GM23338 (cell line): Measurements from ENCODE around the gene SUCLG2. TPM values are rescaled to one million over a fixed set of nuclear protein-coding genes. Genes with fewer than 3 reads are reported as not detected.

Experiments used
- ATAC-seq: fragments of 200-7000 bp; cut with Tn5 transposase; 3 replicates; pipeline ENCODE4 v1.9.1; 2020
- DNase-seq: peaks from one replicate; pipeline ENCODE4 v3.0.0-alpha.2; 2015; ENCODE audit warnings: low spot score
- H2AFZ ChIP-seq: fragments of 200-600 bp; sonication (generic); 2 replicates; pipeline ENCODE4 v1.8.0; 2016; ENCODE audit warnings: antibody characterized with exemption, mild to moderate bottlenecking, moderate library complexity
- H3F3A ChIP-seq: fragments of 200-600 bp; sonication (generic); replicated peaks from 2 replicates; pipeline ENCODE4 v1.8.0; 2017; ENCODE audit warnings: antibody characterized with exemption, mixed run types, low read depth
- H3K27ac ChIP-seq: fragments of 200-600 bp; sonication (generic); 2 replicates; pipeline ENCODE4 v1.6.1; 2016; ENCODE audit warnings: low read depth
- H3K27me3 ChIP-seq: fragments of 200-600 bp; sonication (generic); 2 replicates; pipeline ENCODE4 v1.8.0; 2016; ENCODE audit warnings: mild to moderate bottlenecking, mixed run types, moderate library complexity; ENCODE audit not compliant: insufficient read depth
- H3K36me3 ChIP-seq: fragments of 200-600 bp; sonication (generic); 2 replicates; pipeline ENCODE4 v1.8.0; 2016; ENCODE audit warnings: mild to moderate bottlenecking; ENCODE audit not compliant: insufficient read depth
- H3K4me1 ChIP-seq: fragments of 200-600 bp; sonication (generic); 2 replicates; pipeline ENCODE4 v1.8.0; 2016; ENCODE audit warnings: mild to moderate bottlenecking, moderate library complexity; ENCODE audit not compliant: insufficient read depth
- H3K4me2 ChIP-seq: fragments of 200-600 bp; sonication (generic); 2 replicates; pipeline ENCODE4 v1.7.1; 2017; ENCODE audit warnings: mixed run types
- H3K4me3 ChIP-seq: fragments of 200-600 bp; sonication (generic); 2 replicates; pipeline ENCODE4 v1.6.1; 2016; ENCODE audit warnings: mixed run types
- H3K79me2 ChIP-seq: fragments of 200-600 bp; sonication (generic); replicated peaks from 2 replicates; pipeline ENCODE4 v1.8.0; 2017; ENCODE audit warnings: mild to moderate bottlenecking; ENCODE audit not compliant: insufficient read depth
- H3K9me2 ChIP-seq: fragments of 200-600 bp; sonication (generic); 2 replicates; pipeline ENCODE4 v1.8.0; 2017; ENCODE audit not compliant: insufficient read depth
- H4K20me1 ChIP-seq: fragments of 200-600 bp; sonication (generic); replicated peaks from 2 replicates; pipeline ENCODE4 v1.8.0; 2017; ENCODE audit warnings: mild to moderate bottlenecking; ENCODE audit not compliant: insufficient read depth
- H3K27ac Mint-ChIP-seq: 2 replicates; pipeline ENCODE4 v1.8.0; 2020; ENCODE audit warnings: inconsistent platforms, mild to moderate bottlenecking, moderate library complexity, mixed read lengths
- H3K27me3 Mint-ChIP-seq: 3 replicates; pipeline ENCODE4 v1.8.0; 2022; ENCODE audit warnings: low read depth, mild to moderate bottlenecking, moderate library complexity, mixed read lengths, inconsistent platforms; ENCODE audit not compliant: insufficient read depth, poor library complexity
- H3K36me3 Mint-ChIP-seq: 3 replicates; pipeline ENCODE4 v1.8.0; 2021; ENCODE audit warnings: low read depth, mild to moderate bottlenecking, inconsistent platforms, moderate library complexity, mixed read lengths
- H3K4me1 Mint-ChIP-seq: 3 replicates; pipeline ENCODE4 v1.8.0; 2020; ENCODE audit warnings: mild to moderate bottlenecking, inconsistent platforms, mixed read lengths
- H3K4me3 Mint-ChIP-seq: 3 replicates; pipeline ENCODE4 v1.8.0; 2021; ENCODE audit warnings: moderate library complexity, mild to moderate bottlenecking, inconsistent platforms, mixed read lengths
- H3K9me3 Mint-ChIP-seq: 3 replicates; pipeline ENCODE4 v1.8.0; 2020; ENCODE audit warnings: moderate library complexity, mild to moderate bottlenecking, inconsistent platforms, mixed read lengths
- EZH2 ChIP-seq: fragments of 200-600 bp; sonication (generic); IDR thresholded peaks from one replicate; pipeline ENCODE4 v1.8.0; 2017; ENCODE audit warnings: antibody characterized with exemption, mild to moderate bottlenecking, low read depth; ENCODE audit not compliant: unreplicated experiment
- JUNB ChIP-seq: IDR thresholded peaks from one replicate; pipeline ENCODE4 v1.6.1; 2016; ENCODE audit warnings: antibody characterized with exemption; ENCODE audit not compliant: unreplicated experiment
- STAT1 ChIP-seq: IDR thresholded peaks from one replicate; pipeline ENCODE4 v1.6.1; 2016; ENCODE audit warnings: antibody characterized with exemption; ENCODE audit not compliant: unreplicated experiment
- ZNF114 ChIP-seq: fragments of 250-450 bp; sonication (Bioruptor Pico); IDR thresholded peaks from 2 replicates; pipeline ENCODE4 v1.5.0; 2020; ENCODE audit warnings: mild to moderate bottlenecking, moderate library complexity
- ZNF331 ChIP-seq: fragments of 250-450 bp; sonication (Bioruptor Pico); IDR thresholded peaks from 2 replicates; pipeline ENCODE4 v1.5.0; 2020; ENCODE audit warnings: low read depth, mild to moderate bottlenecking, moderate library complexity
- polyA plus RNA-seq: library from polyadenylated mRNA; unstranded; fragments of >200 nt; fragmentation: Nextera tagmentation; extraction: Ambion mirVana; gene quantifications from 2 replicates; pipeline ENCODE4 v1.2.1, GENCODE V29; 2016
- total RNA-seq: library from RNA; depleted of rRNA; stranded (reverse); fragments of >200 nt; shearing (Covaris generic); gene quantifications from 2 replicates; pipeline ENCODE4 v1.2.3, GENCODE V29; 2014
- TF ChIP-seq, protein P1 (sequence below): fragments of 250-450 bp; sonication (Bioruptor Pico); IDR thresholded peaks from 2 replicates; pipeline ENCODE4 v1.5.0; 2020; ENCODE audit warnings: mild to moderate bottlenecking, moderate library complexity
- TF ChIP-seq, protein P2 (sequence below), 2 experiments: fragments of 200-600 bp in 1 of 2; sonication (generic) in 1 of 2; conservative IDR thresholded peaks; 2 replicates each; pipeline versions ENCODE4 v1.5.1 to v1.6.1; 2016 to 2017; ENCODE audit warnings: antibody characterized with exemption in 2 of 2, low read depth in 2 of 2, mild to moderate bottlenecking in 2 of 2, moderate library complexity in 1 of 2

SUCLG2 gene
- total and polyA plus RNA-seq, 2 experiments from 2014 or later = 29.3 to 39.0 TPM

DNA sequence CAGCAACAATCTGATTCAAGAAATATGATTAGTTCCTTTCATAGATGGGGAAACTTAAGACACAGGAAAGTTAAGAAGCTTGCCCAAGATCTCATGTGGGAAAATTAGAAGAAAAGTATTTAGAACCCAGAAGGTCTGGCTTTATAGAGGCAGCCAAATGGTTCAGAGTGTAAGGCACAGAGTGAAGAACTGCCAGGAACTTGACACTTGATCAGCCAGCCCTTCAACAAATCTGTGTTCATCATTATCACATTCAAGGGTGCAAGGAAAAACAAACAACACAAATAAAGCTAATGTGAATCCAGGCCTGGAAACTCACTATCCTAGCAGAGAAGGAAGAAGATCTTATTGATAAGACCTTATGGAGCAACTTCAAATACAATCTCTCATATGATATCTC lies 62.4 kb downstream of the SUCLG2 start:
- Mint-ChIP-seq H3K4me3 (no peak overlapping the region), H3K27me3 (no peaks in the 10 kb centered on the region), H3K9me3 (no peaks in the 10 kb centered on the region), H3K27ac (no peak overlapping the region), H3K36me3 (peaks cover 23% of the 10 kb centered on the region), H3K4me1 (peaks cover 6% of the 10 kb centered on the region; the same call in 1 of the 3 replicates)
- Histone ChIP-seq H3K4me1 (no peaks in the 10 kb centered on the region), H3K27ac (no peak overlapping the region), H3F3A (no peaks in the 10 kb centered on the region), H3K4me2 (no peak overlapping the region), H3K9me2 (no peaks in the 10 kb centered on the region), H3K27me3 (no peaks in the 10 kb centered on the region), H2AFZ (no peak overlapping the region), H3K36me3 (no peaks in the 10 kb centered on the region), H4K20me1 (no peaks in the 10 kb centered on the region), H3K79me2 (0 out of 2 replicates have a peak, but pooled peaks cover 7% of the 10 kb centered on the region), H3K4me3 (no peak overlapping the region)
- TF ChIP-seq, protein P1, sequence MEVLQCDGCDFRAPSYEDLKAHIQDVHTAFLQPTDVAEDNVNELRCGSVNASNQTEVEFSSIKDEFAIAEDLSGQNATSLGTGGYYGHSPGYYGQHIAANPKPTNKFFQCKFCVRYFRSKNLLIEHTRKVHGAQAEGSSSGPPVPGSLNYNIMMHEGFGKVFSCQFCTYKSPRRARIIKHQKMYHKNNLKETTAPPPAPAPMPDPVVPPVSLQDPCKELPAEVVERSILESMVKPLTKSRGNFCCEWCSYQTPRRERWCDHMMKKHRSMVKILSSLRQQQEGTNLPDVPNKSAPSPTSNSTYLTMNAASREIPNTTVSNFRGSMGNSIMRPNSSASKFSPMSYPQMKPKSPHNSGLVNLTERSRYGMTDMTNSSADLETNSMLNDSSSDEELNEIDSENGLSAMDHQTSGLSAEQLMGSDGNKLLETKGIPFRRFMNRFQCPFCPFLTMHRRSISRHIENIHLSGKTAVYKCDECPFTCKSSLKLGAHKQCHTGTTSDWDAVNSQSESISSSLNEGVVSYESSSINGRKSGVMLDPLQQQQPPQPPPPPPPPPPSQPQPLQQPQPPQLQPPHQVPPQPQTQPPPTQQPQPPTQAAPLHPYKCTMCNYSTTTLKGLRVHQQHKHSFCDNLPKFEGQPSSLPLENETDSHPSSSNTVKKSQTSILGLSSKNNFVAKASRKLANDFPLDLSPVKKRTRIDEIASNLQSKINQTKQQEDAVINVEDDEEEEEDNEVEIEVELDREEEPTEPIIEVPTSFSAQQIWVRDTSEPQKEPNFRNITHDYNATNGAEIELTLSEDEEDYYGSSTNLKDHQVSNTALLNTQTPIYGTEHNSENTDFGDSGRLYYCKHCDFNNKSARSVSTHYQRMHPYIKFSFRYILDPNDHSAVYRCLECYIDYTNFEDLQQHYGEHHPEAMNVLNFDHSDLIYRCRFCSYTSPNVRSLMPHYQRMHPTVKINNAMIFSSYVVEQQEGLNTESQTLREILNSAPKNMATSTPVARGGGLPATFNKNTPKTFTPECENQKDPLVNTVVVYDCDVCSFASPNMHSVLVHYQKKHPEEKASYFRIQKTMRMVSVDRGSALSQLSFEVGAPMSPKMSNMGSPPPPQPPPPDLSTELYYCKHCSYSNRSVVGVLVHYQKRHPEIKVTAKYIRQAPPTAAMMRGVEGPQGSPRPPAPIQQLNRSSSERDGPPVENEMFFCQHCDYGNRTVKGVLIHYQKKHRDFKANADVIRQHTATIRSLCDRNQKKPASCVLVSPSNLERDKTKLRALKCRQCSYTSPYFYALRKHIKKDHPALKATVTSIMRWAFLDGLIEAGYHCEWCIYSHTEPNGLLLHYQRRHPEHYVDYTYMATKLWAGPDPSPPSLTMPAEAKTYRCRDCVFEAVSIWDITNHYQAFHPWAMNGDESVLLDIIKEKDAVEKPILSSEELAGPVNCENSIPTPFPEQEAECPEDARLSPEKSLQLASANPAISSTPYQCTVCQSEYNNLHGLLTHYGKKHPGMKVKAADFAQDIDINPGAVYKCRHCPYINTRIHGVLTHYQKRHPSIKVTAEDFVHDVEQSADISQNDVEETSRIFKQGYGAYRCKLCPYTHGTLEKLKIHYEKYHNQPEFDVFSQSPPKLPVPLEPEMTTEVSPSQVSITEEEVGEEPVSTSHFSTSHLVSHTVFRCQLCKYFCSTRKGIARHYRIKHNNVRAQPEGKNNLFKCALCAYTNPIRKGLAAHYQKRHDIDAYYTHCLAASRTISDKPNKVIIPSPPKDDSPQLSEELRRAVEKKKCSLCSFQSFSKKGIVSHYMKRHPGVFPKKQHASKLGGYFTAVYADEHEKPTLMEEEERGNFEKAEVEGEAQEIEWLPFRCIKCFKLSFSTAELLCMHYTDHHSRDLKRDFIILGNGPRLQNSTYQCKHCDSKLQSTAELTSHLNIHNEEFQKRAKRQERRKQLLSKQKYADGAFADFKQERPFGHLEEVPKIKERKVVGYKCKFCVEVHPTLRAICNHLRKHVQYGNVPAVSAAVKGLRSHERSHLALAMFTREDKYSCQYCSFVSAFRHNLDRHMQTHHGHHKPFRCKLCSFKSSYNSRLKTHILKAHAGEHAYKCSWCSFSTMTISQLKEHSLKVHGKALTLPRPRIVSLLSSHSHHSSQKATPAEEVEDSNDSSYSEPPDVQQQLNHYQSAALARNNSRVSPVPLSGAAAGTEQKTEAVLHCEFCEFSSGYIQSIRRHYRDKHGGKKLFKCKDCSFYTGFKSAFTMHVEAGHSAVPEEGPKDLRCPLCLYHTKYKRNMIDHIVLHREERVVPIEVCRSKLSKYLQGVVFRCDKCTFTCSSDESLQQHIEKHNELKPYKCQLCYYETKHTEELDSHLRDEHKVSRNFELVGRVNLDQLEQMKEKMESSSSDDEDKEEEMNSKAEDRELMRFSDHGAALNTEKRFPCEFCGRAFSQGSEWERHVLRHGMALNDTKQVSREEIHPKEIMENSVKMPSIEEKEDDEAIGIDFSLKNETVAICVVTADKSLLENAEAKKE (CRISPR knock-in tag) = no peak
- no peak for ATAC-seq
- DNase-seq = no peak

DNA sequence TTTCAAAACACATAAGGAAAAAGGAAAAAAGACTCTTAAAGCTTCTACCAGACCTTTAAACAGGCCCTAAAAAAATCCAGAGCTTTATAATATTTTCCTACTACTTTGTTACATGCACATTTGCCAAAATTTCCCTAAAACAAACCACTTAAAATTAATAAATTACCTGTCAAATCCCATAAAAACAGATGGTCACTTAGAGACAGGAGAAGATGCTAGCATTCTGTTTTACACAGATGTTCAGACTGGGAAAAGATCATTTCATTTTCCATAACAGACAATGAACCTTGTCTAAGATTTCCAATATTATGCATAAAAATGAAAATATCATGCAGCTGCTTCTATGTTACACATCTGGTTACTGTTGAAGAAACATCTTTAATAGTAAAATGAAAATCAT lies 66.6 kb downstream of the SUCLG2 start:
- no peak for DNase-seq
- Histone ChIP-seq H3K79me2 (0 out of 2 replicates have a peak, but pooled peaks cover 7% of the 10 kb centered on the region), H2AFZ (no peak overlapping the region), H3K4me2 (no peak overlapping the region), H3K27me3 (no peaks in the 10 kb centered on the region), H3K4me1 (no peaks in the 10 kb centered on the region), H3K27ac (no peak overlapping the region), H4K20me1 (no peaks in the 10 kb centered on the region), H3K9me2 (0 out of 2 replicates have a peak, but pooled peaks cover 2% of the 10 kb centered on the region), H3K4me3 (no peak overlapping the region), H3F3A (no peaks in the 10 kb centered on the region), H3K36me3 (no peaks in the 10 kb centered on the region; the same call in 1 of the 2 replicates)
- ATAC-seq = no peak
- H3K36me3 Mint-ChIP-seq = peaks cover 15% of the 10 kb centered on the region
- no peaks in the 10 kb centered on the region for H3K27me3 Mint-ChIP-seq
- H3K9me3 Mint-ChIP-seq = no peaks in the 10 kb centered on the region
- peaks cover 8% of the 10 kb centered on the region; the same call in 2 of the 3 replicates for H3K4me1 Mint-ChIP-seq
- TF ChIP-seq, protein P2, sequence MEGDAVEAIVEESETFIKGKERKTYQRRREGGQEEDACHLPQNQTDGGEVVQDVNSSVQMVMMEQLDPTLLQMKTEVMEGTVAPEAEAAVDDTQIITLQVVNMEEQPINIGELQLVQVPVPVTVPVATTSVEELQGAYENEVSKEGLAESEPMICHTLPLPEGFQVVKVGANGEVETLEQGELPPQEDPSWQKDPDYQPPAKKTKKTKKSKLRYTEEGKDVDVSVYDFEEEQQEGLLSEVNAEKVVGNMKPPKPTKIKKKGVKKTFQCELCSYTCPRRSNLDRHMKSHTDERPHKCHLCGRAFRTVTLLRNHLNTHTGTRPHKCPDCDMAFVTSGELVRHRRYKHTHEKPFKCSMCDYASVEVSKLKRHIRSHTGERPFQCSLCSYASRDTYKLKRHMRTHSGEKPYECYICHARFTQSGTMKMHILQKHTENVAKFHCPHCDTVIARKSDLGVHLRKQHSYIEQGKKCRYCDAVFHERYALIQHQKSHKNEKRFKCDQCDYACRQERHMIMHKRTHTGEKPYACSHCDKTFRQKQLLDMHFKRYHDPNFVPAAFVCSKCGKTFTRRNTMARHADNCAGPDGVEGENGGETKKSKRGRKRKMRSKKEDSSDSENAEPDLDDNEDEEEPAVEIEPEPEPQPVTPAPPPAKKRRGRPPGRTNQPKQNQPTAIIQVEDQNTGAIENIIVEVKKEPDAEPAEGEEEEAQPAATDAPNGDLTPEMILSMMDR (conservative IDR thresholded peaks at IDR 0.05; ENCODE audit: low read depth in 2 of 2) = no peak
- TF ChIP-seq ZNF114 (CRISPR knock-in tag) (no peak), ZNF331 (no peak), STAT1 (no peak), EZH2 (no peak), JUNB (no peak)
- no peak overlapping the region for H3K4me3 Mint-ChIP-seq
- H3K27ac Mint-ChIP-seq = no peak overlapping the region
